ENCODE data around the gene SMAP1.

Gene SMAP1

DNA sequence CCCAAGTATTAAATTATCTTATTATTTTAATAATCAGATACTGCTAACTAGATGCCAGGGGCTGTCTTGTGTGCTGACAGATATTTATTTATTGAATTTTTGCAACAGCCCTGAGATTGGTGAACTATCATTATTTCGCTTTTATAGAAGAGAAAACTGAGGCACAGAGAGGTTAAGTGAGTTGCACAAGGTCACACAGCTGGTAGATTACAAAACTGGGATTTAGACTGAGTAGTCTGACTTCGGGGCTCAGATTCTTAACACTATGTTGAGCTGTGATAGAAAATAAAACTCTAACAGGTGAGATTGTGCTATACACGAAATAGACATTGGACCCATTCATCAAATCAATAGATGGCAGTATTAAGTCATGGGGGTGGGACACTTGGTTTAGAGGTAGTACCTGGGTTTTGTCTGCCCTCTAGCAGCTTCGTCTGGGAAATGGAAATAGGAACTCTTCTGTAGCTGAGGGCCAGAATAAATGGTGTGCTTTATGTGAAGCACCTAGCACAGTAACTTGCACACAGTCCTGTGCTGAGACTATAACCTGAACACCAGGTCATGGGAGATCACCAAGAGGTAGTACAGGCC is 175.7 kb downstream of the SMAP1 start:
- DNase-seq (ENCODE audit: low spot score) = no peak

DNA sequence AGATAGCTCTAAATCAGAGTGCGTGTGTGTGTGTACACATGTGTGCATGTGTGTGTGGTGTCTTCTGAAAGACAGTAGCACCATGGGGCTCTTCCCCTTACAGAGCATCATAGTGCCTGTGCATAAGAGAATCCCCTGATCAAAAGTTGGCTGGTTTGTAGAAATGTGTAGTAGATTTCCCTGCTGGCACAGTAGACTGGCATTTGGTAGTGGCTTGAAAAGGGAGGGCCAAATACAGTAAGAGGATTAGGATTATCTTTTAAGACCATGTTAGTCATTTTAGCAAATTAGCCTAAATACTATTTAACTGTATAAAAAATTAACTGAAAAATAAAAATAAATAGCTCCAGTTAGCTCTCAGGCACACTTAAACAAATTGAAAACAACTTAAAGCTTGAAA is 176.6 kb downstream of the SMAP1 start:
- no peak for DNase-seq (ENCODE audit: low spot score)

- DNase-seq (ENCODE audit: low spot score) = no peak
These were observed 178.6 kb downstream of the SMAP1 start for GRCh38 chr6:70846207-70846835.

- DNase-seq (ENCODE audit: low spot score) = no peak
These were observed 179.7 kb downstream of the SMAP1 start for GRCh38 chr6:70847106-70848084.

DNA sequence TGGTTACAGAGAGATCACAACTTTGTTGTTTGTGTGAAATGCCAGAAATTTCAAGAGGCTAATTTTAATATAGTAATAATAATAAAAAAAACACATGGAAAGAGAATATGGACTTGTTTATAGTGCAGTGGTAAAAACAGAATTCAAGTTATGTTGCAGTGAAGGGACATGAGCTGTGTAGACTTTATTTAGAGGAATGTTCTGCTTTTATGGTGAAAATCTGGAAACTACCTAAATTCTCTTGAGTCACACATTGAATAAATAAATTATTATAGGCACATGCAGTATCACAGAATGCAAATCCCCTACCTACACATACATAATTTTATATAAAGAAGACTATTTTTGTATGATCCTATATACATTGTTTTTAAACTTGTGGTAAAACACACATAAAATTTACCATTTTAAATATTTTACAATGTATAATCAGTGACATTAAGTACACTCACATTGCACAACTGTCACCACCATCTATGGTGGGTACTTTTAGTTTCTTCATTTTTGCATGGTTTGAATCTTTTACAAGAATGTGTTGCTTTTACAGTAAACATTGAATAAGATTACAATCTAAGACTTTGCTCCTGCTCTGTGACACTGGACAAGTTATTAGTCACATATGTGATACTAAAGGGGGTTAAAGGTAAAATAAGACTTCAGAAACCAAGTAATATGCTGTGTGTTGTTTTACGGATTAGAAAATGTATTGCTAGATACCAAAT is 181.8 kb downstream of the SMAP1 start:
- no peak for DNase-seq (ENCODE audit: low spot score)

GRCh38 chr6:70852667-70853246 is 185.1 kb downstream of the SMAP1 start:
- no peak for DNase-seq (ENCODE audit: low spot score)

DNA sequence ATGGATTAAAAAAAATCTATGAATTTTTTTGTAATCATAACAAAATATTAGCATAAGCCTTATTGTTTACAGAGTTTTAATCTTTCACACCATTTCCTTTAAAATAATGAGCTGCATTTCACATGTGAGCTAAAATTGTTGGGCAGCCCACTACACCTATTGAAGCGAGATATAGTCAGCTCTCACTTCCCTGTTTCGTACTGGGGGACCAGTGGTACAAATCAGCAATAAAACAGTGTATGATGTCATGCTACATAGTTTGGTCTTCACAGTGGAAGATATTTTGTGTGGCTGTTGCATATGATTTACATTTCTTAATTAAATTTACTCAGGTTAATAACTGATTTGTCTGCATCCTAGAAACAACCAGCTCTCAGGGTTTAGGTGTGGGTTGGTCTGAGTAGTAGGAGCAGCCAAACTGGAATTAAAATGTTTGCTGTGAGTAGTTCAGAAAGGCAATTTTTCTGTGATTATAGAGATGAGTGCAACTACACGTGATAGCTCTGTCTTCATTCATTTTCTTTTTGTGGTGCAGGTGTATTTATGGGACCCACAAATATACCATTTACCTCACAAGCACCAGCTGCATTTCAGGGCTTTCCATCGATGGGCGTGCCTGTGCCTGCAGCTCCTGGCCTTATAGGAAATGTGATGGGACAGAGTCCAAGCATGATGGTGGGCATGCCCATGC is 189.8 kb downstream of the SMAP1 start:
- DNase-seq (ENCODE audit: low spot score) = no peak

DNA sequence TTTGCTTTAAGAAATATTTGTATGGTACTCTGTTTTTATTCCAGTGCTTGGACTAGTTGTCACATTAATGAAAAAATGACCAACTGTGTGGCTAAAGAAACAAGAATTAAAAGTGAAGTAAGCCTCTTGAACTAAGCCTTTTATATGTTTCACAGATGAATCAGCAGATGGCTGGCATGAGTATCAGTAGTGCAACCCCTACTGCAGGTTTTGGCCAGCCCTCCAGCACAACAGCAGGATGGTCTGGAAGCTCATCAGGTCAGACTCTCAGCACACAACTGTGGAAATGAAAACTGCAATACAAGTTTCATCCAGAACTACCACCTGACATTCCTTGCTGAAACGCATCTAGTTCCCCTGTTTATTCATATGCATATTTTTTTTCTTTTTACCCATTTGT is 192.4 kb downstream of the SMAP1 start:
- no peak for DNase-seq (ENCODE audit: low spot score)

DNA sequence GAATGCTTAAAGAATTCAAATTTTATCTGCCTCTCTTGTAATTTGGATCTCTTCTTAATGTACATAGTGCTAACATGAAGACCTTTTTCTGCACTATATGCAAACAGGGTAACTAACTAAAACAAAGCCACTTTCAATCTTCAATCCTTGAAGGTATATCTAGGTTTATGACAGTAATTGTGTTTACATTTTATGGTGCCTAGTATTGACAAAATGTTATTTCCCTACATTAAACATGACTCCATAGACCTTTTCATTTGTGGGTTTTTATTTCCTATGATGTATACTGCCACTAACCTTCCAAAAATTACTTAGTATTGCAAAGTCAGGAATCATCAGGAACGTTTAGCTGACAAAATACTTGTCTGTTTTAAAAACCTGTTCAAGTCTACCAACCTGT is 193.2 kb downstream of the SMAP1 start:
- no peak for DNase-seq (ENCODE audit: low spot score)

DNA sequence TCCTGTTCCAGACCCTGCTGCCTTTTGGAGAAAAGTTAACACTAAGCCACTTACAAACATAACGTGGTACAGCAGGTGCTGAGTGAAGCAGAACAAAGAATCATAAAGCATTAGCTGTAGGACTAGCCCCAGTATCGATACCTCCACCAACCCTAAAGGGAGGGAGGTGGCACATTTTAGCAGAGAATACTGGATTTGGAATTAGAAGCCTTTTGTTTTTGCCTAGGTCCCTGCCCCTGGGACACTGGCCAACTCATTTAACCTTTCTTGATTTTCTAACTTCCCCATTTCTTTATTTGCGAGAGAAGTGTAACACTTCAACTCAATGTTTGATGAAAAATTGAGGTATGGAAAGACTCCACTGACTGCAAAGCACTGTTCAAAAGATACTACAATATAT is 195.7 kb downstream of the SMAP1 start:
- DNase-seq (ENCODE audit: low spot score) = no peak

GRCh38 chr6:70864401-70864800 is 196.7 kb downstream of the SMAP1 start:
- DNase-seq (ENCODE audit: low spot score) = no peak

DNA sequence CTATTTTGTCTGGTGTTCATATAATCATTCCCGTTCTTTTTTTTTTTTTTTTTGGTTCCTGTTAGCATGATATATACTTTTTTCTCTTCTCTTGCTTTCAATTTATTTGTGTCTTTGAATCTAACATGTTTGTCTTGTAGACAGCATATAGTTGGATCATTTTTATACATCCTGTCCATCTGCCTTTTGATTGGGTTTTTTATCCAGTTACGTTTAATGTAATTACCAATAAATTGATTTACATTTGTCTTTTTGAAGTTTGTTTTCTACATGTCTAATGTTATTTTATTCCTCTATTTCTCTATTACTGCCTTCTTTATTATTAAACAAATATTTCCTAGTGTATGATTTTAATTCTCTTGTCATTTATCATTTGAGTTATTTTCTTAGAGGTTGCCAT is 204.8 kb downstream of the SMAP1 start:
- no peak for DNase-seq (ENCODE audit: low spot score)

- DNase-seq (ENCODE audit: low spot score) = no peak
These were observed 206.7 kb downstream of the SMAP1 start for GRCh38 chr6:70874181-70874913.

DNA sequence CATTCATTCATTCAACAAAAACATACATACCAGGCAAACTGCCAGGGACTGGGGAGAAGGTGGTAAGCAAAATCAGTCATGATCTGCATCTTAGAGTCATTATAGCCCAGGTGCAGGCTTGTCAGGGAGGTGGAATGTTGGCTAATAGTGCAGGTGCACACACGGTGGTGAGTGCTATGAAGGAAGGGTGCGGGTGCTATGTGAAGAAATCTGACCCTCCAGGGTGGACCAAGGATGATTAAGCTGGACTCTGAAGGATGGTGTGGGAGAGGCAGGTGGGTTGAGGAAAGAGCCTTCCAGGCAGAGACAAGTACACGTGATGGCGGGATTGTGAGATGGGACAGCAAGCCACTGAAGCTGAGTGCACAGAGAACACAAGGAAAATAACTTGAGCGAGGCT is 211.8 kb downstream of the SMAP1 start:
- no peak for DNase-seq (ENCODE audit: low spot score)

GRCh38 chr6:70884074-70884983 is 216.6 kb downstream of the SMAP1 start:
- peak; percentile 36 for DNase-seq (ENCODE audit: low spot score)

DNA sequence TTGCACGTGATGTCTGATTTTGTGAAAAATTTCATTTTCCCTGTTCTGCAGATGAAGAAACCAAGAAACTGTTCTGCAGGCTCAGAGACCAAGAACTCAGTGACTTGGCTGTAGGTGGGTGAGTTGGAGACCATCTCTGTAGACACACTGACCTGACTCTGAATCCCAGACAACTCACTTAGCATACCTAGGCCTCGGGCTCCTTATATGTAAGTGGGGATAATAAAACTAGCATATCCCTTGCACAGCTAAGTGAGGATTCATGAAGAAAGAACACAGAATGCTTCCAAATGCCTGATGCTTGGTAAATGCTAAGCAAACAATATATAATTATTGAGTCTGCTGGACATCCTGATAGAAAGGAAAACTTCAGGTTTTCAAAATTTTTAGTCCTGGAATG is 218.4 kb downstream of the SMAP1 start:
- no peak for DNase-seq (ENCODE audit: low spot score)

GRCh38 chr6:70886661-70887060 is 219.0 kb downstream of the SMAP1 start:
- DNase-seq (ENCODE audit: low spot score) = no peak

GRCh38 chr6:70889270-70889669 is 221.6 kb downstream of the SMAP1 start:
- no peak for DNase-seq (ENCODE audit: low spot score)

DNA sequence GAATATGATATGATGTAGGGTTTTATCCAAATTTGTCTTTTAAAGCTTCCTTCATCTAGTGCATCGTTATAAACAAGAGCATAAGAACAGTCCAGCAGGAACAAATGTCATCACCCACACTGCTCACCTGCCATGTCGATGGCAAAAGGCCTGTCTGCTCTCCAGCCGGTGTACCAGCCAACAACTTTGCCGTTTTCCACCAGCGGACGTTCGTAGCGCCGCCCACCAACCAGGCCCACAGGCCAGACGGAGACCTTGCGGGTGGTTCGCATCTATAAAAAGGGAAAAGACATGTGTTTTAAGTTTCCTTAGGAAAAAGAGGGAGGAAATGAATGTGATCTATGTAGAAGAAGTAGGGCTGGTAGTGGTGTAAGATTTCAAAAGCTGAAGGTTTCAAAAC is 226.3 kb downstream of the SMAP1 start:
- DNase-seq (ENCODE audit: low spot score) = no peak

GRCh38 chr6:70900047-70900446 is 232.4 kb downstream of the SMAP1 start:
- DNase-seq (ENCODE audit: low spot score) = no peak

Data from SW480 (cell line).